ENCODE results near the gene RAB40B.

RAB40B gene

DNA sequence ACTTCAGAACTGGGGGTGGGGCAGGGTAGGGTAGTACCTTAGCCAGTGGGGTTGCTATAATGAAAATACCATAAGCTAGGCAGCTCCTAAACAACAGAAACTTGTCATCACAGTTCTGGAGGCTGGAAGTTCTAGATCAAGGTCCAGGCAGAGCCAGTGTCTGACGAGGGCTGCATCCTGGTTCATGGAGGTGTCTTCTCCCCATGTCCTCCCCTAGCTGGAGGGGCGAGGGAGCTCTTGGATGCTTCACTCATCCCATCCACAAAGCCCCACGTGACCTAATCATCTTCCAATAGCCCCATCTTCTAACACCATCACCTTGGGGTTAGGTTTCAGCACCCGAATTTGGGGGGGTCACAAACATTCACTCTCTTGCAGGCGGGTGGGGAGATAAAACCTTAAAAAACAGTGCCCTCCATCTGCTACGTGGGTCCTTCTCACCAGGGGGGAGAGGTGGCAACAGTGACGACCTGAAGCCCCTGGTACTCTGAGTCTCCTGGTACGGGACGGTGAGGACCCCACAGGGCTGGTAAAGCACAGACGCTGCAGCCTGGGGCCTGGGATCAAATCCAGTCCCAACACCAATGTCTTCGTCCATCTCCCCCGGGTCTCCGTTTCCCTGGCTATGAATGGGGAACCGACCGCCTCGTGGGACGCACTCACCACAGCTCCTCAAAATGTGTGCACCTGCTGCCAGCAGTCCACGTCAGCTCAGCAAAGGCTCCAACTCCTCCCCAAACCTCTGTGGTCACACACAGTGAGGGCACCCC, 22.8 kb downstream of the RAB40B start (continued):
- no peak for TF ChIP-seq CREB5 (CRISPR knock-in tag; IDR thresholded peaks at IDR 0.05; ENCODE audit: low read depth)
- no peak for TF ChIP-seq ZFP3 (CRISPR knock-in tag; IDR thresholded peaks at IDR 0.05)
- TF ChIP-seq, protein P1, sequence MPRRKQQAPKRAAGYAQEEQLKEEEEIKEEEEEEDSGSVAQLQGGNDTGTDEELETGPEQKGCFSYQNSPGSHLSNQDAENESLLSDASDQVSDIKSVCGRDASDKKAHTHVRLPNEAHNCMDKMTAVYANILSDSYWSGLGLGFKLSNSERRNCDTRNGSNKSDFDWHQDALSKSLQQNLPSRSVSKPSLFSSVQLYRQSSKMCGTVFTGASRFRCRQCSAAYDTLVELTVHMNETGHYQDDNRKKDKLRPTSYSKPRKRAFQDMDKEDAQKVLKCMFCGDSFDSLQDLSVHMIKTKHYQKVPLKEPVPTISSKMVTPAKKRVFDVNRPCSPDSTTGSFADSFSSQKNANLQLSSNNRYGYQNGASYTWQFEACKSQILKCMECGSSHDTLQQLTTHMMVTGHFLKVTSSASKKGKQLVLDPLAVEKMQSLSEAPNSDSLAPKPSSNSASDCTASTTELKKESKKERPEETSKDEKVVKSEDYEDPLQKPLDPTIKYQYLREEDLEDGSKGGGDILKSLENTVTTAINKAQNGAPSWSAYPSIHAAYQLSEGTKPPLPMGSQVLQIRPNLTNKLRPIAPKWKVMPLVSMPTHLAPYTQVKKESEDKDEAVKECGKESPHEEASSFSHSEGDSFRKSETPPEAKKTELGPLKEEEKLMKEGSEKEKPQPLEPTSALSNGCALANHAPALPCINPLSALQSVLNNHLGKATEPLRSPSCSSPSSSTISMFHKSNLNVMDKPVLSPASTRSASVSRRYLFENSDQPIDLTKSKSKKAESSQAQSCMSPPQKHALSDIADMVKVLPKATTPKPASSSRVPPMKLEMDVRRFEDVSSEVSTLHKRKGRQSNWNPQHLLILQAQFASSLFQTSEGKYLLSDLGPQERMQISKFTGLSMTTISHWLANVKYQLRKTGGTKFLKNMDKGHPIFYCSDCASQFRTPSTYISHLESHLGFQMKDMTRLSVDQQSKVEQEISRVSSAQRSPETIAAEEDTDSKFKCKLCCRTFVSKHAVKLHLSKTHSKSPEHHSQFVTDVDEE (CRISPR knock-in tag; IDR thresholded peaks at IDR 0.05): no peak
- no peak for TF ChIP-seq ZC3H10 (CRISPR knock-in tag; IDR thresholded peaks at IDR 0.05)
- no peak for TF ChIP-seq OSR1 (CRISPR knock-in tag; IDR thresholded peaks at IDR 0.05)

DNA sequence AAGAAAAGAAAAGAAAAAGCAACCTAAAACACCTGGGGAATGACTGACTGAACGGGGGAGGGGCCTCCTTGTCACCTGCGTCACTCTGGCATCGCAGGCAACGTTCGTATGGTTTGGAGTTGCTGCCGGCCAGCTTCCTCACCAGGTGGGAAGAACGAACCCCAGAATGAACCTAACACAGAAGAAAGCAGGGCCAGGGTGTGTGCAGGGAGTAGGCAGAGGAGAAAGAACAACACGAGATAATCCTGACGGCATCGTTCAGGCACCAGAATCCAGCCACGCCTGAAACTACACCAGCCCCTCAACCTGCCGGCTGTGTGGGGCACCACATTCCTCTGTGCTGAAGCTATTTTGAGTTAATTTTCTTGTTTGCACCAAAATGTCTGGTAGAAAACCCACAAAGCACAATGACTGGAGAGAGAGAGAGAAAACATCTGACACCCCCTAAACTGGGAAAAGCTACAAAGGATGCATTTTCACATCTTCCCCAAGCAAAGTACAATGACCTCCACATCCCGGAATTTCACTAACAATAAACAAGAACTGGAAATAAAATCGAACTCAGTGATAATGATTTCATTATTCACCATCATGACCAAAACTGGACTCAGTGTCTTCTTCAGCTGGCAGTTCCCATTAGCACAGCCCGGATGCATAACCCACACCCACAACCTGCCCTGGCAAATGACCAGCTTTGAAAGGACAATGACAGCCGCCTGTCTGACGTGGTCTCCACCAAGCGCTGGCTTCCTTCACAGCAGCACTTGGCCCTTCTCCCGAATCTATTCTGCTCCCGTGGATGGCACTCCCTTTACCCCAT, 23.6 kb downstream of the RAB40B start:
- ATAC-seq: no peak
- TF ChIP-seq TOX (CRISPR knock-in tag; IDR thresholded peaks at IDR 0.05; ENCODE audit: borderline replicate concordance): no peak
- TF ChIP-seq, protein P1 (CRISPR knock-in tag; IDR thresholded peaks at IDR 0.05): no peak
- no peak for TF ChIP-seq ZNF565 (CRISPR knock-in tag; conservative IDR thresholded peaks at IDR 0.05; ENCODE audit: low read depth)
- TF ChIP-seq ZC3H10 (CRISPR knock-in tag; IDR thresholded peaks at IDR 0.05): no peak
- no peak for TF ChIP-seq ZFP3 (CRISPR knock-in tag; IDR thresholded peaks at IDR 0.05)
- TF ChIP-seq ISL1 (CRISPR knock-in tag; IDR thresholded peaks at IDR 0.05): no peak
- no peak for TF ChIP-seq GLIS3 (CRISPR knock-in tag; IDR thresholded peaks at IDR 0.05)
- TF ChIP-seq BACH2 (CRISPR knock-in tag; IDR thresholded peaks at IDR 0.05; ENCODE audit: borderline replicate concordance): no peak
- no peak for TF ChIP-seq ESRRG (CRISPR knock-in tag; IDR thresholded peaks at IDR 0.05)
- TF ChIP-seq ZFP30 (CRISPR knock-in tag; IDR thresholded peaks at IDR 0.05): no peak
- TF ChIP-seq, protein P2, sequence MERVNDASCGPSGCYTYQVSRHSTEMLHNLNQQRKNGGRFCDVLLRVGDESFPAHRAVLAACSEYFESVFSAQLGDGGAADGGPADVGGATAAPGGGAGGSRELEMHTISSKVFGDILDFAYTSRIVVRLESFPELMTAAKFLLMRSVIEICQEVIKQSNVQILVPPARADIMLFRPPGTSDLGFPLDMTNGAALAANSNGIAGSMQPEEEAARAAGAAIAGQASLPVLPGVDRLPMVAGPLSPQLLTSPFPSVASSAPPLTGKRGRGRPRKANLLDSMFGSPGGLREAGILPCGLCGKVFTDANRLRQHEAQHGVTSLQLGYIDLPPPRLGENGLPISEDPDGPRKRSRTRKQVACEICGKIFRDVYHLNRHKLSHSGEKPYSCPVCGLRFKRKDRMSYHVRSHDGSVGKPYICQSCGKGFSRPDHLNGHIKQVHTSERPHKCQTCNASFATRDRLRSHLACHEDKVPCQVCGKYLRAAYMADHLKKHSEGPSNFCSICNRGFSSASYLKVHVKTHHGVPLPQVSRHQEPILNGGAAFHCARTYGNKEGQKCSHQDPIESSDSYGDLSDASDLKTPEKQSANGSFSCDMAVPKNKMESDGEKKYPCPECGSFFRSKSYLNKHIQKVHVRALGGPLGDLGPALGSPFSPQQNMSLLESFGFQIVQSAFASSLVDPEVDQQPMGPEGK (CRISPR knock-in tag; IDR thresholded peaks at IDR 0.05; ENCODE audit: borderline replicate concordance): no peak
- TF ChIP-seq ARNTL (CRISPR knock-in tag; IDR thresholded peaks at IDR 0.05; ENCODE audit: borderline replicate concordance, low read depth): no peak
- TF ChIP-seq POU6F1 (CRISPR knock-in tag; IDR thresholded peaks at IDR 0.05; ENCODE audit: borderline replicate concordance, low read depth): no peak
- TF ChIP-seq CREB5 (CRISPR knock-in tag; IDR thresholded peaks at IDR 0.05; ENCODE audit: low read depth): no peak
- TF ChIP-seq SNAI2 (CRISPR knock-in tag; IDR thresholded peaks at IDR 0.05): no peak
- no peak for TF ChIP-seq CSDC2 (CRISPR knock-in tag; IDR thresholded peaks at IDR 0.05)
- no peak for TF ChIP-seq ZNF70 (CRISPR knock-in tag; IDR thresholded peaks at IDR 0.05)

Measured in SK-N-SH treated with all-trans-retinoic acid at 6 μM for 48 hours (cell line).